OCI-M1 (cell line): Measurements from ENCODE around the gene PRM1.

Experiments used
- DNase-seq: peaks from one replicate; lab custom pipeline; 2025; lab: John Stamatoyannopoulos, UW

The PRM1 gene

DNA sequence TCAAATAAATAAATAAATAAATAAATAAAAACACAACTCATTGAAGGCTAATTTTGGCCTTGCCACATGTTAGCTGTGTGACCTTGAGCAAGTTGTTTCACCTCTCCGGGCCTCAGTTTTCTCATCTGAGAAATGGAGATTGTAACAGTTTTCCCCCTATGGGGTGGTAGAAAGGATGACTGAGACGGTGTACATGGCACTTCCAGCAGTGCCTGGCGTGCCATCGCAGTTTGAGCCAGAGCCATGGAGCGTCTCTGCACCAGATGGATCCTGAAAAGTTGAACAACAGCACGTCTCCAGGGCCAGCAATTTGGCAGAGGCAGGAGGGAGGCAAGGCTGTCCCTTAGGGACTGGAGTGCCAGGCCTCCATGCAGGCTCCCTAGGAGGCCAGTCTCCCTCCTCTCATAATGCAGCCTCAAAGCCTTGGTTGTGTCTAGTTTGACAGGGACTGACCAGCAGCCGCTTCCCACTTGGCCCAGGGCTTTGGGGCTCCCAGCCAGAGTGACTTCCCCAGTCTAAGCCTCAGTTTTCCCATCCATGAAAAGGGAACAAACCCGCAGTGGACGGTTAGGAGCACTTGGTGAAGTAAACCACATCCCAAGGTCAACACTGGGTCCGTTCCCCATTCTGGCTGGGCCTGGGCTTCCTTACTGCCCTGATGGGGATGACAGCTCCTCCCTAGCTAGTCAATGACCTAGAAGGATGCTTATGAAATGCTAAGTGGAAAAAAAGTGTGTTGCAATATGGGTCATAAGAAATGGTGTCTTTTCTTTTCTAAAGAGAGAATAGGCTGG lies 44.5 kb downstream of the PRM1 start:
- DNase-seq = no peak

DNA sequence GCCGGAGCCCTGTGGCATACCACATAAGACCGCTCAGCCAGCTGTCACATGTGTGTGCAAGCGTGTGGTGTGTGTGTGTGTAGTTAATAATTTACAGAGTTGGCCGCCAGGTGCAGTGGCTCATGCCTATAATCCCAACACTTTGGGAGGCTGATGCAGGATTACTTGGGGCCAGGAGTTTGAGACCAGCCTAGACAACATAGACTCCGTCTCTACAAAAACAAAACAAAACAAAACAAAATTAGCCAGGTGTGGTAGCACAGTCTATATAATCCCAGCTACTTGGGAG lies 45.5 kb downstream of the PRM1 start:
- no peak for DNase-seq

DNA sequence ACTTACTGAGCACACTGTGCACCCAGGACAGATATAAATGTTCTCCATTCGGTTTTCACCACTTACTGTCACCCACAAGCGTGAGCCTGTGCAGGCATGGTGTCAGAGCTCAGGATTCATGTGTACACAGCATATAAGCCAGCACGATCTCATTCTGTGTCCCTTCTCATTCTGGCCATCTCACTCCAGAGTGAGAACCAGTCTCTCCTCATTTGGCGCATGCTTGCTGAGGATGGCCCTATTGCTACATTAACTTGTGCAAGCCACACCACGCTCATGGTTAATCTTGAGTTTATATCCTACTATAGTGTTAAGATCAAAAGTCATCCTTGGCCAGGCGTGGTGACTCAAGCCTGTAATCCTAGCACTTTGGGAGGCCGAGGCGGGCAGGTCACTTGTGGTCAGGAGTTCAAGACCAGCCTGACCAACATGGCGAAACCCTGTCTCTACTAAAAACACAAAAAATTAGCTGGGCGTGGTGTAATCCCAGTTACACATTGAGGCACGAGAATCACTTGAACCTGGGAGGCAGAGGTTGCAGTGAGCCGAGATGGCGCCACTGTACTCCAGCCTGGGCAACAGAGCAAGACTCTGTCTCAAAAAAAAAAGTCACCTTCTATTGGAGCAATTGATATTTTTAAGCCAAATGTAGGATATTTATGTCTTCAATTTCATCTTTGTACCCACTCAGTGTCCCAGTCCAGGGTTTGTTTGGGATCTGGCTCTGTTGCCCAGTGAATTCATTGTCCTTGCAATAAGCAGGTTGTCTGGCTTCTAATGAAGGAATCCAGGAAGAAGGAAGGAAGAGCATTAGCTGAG lies 46.0 kb downstream of the PRM1 start:
- DNase-seq = peak; percentile 35

DNA sequence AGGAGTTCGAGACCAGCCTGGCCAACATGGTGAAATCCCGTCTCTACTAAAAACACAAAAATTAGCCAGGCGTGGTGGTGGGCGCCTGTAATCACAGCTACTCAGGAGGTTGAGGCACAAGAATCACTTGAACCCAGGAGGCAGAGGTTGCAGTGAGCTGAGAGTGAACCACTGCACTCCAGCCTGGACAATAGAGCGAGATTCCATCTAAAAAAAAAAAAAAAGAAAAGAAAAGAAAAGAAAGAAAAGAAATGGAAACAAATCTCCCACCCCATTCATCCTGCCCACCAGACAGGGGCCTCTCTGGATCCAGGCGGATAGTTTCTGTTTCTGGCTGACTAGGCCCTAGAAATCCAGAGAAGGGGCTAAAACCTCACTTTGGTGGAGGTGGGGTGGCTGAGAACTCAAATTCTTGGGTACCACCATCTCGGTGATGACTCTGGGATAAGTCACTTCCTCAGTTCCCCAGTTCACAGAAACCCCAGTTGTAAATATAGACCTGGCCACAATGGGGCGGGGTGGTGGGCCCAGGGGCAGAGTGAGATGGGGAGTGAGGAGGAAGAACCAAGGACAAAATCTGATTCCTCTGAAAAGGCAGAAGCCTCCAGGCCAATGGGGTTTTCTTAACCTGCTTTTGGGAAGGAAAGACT lies 47.3 kb downstream of the PRM1 start:
- DNase-seq = peak; percentile 80

DNA sequence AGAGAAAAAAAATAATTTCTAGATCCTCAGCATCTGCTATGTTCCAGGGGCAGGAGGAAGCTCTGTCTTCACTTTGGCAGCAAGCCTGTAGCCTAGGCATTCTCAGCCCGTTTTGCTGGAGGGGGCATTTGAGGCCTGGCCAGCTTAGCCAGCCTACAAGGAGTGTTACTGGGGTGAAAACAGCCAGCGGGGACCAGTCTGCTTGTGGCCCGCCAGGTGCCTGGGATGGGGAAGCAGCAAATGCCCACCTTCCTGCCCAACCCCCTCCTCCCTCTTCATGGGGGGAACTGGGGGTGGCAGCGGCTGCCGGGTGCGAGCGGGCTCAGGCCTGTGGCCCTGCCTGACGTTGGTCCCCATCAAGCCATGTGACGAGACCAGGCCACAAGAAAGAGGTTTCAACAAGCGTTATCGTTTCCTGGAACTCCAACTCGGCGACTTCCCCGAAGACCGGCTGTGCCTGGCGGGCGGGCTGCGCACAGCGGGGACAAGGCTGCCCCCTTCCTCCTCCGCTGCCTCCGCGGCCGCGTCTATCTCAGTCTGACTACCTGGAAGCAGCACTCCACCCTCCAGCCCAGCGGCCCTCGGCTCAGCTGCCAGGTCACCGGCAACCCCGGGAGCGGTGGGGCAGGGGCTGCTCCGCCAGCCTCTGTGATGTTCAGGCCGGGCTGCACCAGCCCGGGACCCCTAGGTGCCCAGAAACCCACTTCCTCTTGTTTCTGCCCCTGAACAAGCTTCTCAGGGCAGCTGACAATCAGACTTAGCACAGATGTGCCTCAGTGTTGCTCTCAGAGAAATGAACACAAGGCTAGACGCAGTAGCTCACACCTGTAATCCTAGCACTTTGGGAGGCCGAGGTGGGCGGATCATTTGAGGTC lies 48.0 kb downstream of the PRM1 start:
- peak; percentile 97 for DNase-seq

DNA sequence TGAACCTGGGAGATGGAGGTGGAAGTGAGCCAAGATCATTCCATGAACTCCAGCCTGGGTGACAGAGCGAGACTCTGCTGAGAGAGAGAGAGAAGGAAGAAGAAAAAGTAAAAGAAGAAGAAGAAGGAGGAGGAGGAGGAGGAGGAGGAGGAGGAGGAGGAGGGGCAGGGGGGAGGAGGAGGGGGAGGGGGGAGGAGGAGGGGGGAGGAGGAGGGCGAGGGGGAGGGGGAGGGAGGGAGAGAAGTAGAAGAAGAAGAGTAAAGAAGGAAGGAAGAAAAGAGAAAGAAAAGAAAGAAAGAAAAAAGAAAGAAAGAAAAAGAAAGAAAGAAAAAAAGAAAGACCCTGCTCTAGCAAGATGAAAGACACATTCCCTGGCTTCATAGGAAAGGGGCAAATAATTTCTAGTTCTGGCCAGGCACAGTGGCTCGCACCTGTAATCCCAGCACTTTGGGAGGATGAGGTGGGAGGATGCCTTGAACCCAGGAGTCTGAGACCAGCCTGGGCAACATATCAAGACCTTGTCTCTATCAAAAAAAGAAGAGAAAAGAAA lies 48.8 kb downstream of the PRM1 start:
- peak; percentile 32 for DNase-seq

DNA sequence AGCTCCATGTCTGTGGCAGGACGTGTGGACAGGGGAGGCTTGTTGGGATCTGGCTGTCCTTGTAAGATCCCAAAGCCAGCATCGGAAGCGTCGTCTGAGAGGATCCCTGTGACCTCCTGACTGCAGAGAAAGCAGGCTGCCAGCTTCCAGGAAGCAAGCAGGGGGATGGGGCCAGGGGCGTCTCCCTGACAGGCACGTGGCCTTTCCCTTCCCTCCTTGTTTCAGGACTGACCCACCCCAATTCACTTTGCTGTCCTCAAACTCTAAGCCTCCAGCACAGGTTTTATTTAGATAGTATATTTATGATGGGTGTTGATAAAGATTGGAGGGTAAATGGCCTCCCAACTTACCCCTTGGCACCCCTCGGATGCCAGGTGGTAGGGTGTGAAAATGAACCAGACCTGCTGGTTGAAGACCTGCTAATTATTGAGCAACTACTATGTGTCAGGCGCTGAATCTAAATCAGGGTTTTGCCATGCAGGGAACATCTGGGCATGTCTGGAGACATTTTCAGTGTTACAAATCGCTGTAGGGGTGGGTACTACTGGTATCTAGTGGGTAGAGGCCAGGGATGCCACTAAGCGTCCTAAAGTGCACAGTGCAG lies 49.7 kb downstream of the PRM1 start:
- no peak for DNase-seq
